Neural cell (in vitro differentiated cells): ENCODE measurements around the gene LSM3. TPM values are rescaled to one million over a fixed set of nuclear protein-coding genes. Genes with fewer than 3 reads are reported as not detected.

ENCODE experiments used
- H2AFZ ChIP-seq: fragments of 200-600, 300-800 bp; sonication (generic), shearing (Covaris generic); 2 replicates; pipeline ENCODE4 v1.6.0; 2014; ENCODE audit warnings: low read depth, mild to moderate bottlenecking, antibody characterized with exemption, low read length, moderate library complexity
- H3F3A ChIP-seq: fragments of 200-600 bp; shearing (Covaris generic); 2 replicates; pipeline ENCODE4 v1.6.1; 2016; ENCODE audit warnings: mild to moderate bottlenecking, moderate library complexity, mixed read lengths, antibody characterized with exemption, low read length; ENCODE audit not compliant: insufficient read depth, poor library complexity, severe bottlenecking
- H3K27ac ChIP-seq: fragments of 200-600, 300-800 bp; sonication (generic), shearing (Covaris generic); 2 replicates; pipeline ENCODE4 v1.5.1; 2014; ENCODE audit warnings: mild to moderate bottlenecking, low read length, moderate library complexity
- H3K27me3 ChIP-seq: fragments of 300-800, 200-600 bp; sonication (generic), shearing (Covaris generic); 2 replicates; pipeline ENCODE4 v1.6.0; 2014; ENCODE audit warnings: mild to moderate bottlenecking, low read depth, low read length, moderate library complexity; ENCODE audit not compliant: insufficient read depth
- H3K36me3 ChIP-seq: fragments of 300-800, 200-600 bp; sonication (generic), shearing (Covaris generic); 2 replicates; pipeline ENCODE4 v1.5.1; 2014; ENCODE audit warnings: mild to moderate bottlenecking, antibody characterized with exemption, low read length, moderate library complexity; ENCODE audit not compliant: insufficient read depth
- H3K4me2 ChIP-seq: fragments of 300-800, 200-600 bp; sonication (generic), shearing (Covaris generic); 2 replicates; pipeline ENCODE4 v1.6.0; 2014; ENCODE audit warnings: mild to moderate bottlenecking, low read length
- H3K4me3 ChIP-seq: fragments of 300-800, 200-600 bp; sonication (generic), shearing (Covaris generic); 2 replicates; pipeline ENCODE4 v1.5.1; 2014; ENCODE audit warnings: mild to moderate bottlenecking, low read length, moderate library complexity
- H3K79me2 ChIP-seq: fragments of 200-600 bp; shearing (Covaris generic); replicated peaks from 2 replicates; pipeline ENCODE4 v1.6.0; 2014; ENCODE audit warnings: mild to moderate bottlenecking, low read length, moderate library complexity; ENCODE audit not compliant: insufficient read depth
- H3K9ac ChIP-seq: fragments of 300-800, 200-600 bp; sonication (generic), shearing (Covaris generic); 2 replicates; pipeline ENCODE4 v1.6.1; 2016; ENCODE audit warnings: mild to moderate bottlenecking, low read length, mixed read lengths
- H3K9me2 ChIP-seq: fragments of 200-600 bp; shearing (Covaris generic); 2 replicates; pipeline ENCODE4 v1.6.1; 2016; ENCODE audit warnings: mild to moderate bottlenecking, low read length, mixed read lengths; ENCODE audit not compliant: insufficient read depth
- H3K9me3 ChIP-seq: fragments of 200-600, 300-800 bp; sonication (generic), shearing (Covaris generic); 2 replicates; pipeline ENCODE4 v1.6.1; 2016; ENCODE audit warnings: mild to moderate bottlenecking, mixed run types, low read length, moderate library complexity, mixed read lengths
- H4K20me1 ChIP-seq: fragments of 200-600 bp; shearing (Covaris generic); 2 replicates; pipeline ENCODE4 v1.6.1; 2016; ENCODE audit warnings: mild to moderate bottlenecking, mixed run types; ENCODE audit not compliant: insufficient read depth
- CTCF ChIP-seq: fragments of 450-650 bp; IDR thresholded peaks from 2 replicates; pipeline ENCODE4 v1.5.1; 2014; ENCODE audit warnings: antibody characterized with exemption, mild to moderate bottlenecking, moderate library complexity; ENCODE audit not compliant: poor library complexity, severe bottlenecking
- EP300 ChIP-seq: fragments of 450-650 bp; conservative IDR thresholded peaks from 2 replicates; pipeline ENCODE4 v1.6.1; 2014; ENCODE audit warnings: antibody characterized with exemption, mild to moderate bottlenecking, moderate library complexity; ENCODE audit not compliant: poor library complexity, severe bottlenecking
- EZH2 ChIP-seq: fragments of 200-600, 300-800 bp; shearing (Covaris generic), sonication (generic); IDR thresholded peaks from 2 replicates; pipeline ENCODE4 v1.6.1; 2014; ENCODE audit warnings: antibody characterized with exemption, low read length, borderline replicate concordance, mild to moderate bottlenecking; ENCODE audit not compliant: insufficient read depth, poor library complexity, severe bottlenecking
- MXI1 ChIP-seq: fragments of 450-650 bp; conservative IDR thresholded peaks from 2 replicates; pipeline ENCODE4 v1.6.1; 2014; ENCODE audit warnings: antibody characterized with exemption, mild to moderate bottlenecking; ENCODE audit not compliant: poor library complexity, severe bottlenecking
- POLR2AphosphoS5 ChIP-seq: IDR thresholded peaks from 2 replicates; pipeline ENCODE4 v1.6.1; 2012
- RAD21 ChIP-seq: fragments of 450-650 bp; conservative IDR thresholded peaks from 2 replicates; pipeline ENCODE4 v1.6.1; 2014; ENCODE audit warnings: antibody characterized with exemption, mild to moderate bottlenecking, moderate library complexity
- REST ChIP-seq: IDR thresholded peaks from 2 replicates; pipeline ENCODE4 v1.6.1; 2012; ENCODE audit warnings: borderline replicate concordance
- SMC3 ChIP-seq: fragments of 450-650 bp; conservative IDR thresholded peaks from 2 replicates; pipeline ENCODE4 v1.6.1; 2014; ENCODE audit warnings: antibody characterized with exemption, mild to moderate bottlenecking, moderate library complexity; ENCODE audit not compliant: poor library complexity
- TAF1 ChIP-seq: IDR thresholded peaks from 2 replicates; pipeline ENCODE4 v1.6.1; 2012; ENCODE audit warnings: low read depth
- polyA plus RNA-seq: library from polyadenylated mRNA; depleted of rRNA; stranded (reverse); fragments of >200 nt; gene quantifications from 2 replicates; pipeline ENCODE4 v1.2.3, GENCODE V29; 2014

Gene LSM3
- polyA plus RNA-seq, 1 donor from 2014 or later, result 29.6 TPM

- H3K9ac ChIP-seq, result no peak overlapping the region
- H3K27me3 ChIP-seq, result no peaks in the 10 kb centered on the region
- H3K36me3 ChIP-seq, result no peaks in the 10 kb centered on the region
- no peaks in the 10 kb centered on the region for H4K20me1 ChIP-seq
- no peaks in the 10 kb centered on the region for H3F3A ChIP-seq
- H3K9me3 ChIP-seq, result no peaks in the 10 kb centered on the region
- no peak overlapping the region for H3K4me2 ChIP-seq
- no peak overlapping the region for H3K4me3 ChIP-seq
- H3K79me2 ChIP-seq, result no peaks in the 10 kb centered on the region
- H3K27ac ChIP-seq, result no peak overlapping the region
- no peak overlapping the region for H2AFZ ChIP-seq
- TF ChIP-seq RAD21, result no peak
- TF ChIP-seq REST, result no peak
- no peak for TF ChIP-seq POLR2AphosphoS5
- TF ChIP-seq SMC3, result no peak
- TF ChIP-seq TAF1, result no peak
- no peak for TF ChIP-seq EZH2
- TF ChIP-seq CTCF, result no peak
- no peak for TF ChIP-seq MXI1
- no peak for TF ChIP-seq EP300
- H3K9me2 ChIP-seq, result no peaks in the 10 kb centered on the region
Observed at GRCh38 chr3:14212032-14212431, 33.4 kb downstream of the LSM3 start.

GRCh38 chr3:14213066-14213774 is 34.6 kb downstream of the LSM3 start:
- Histone ChIP-seq H4K20me1 (no peaks in the 10 kb centered on the region), H3K27ac (no peak overlapping the region), H3K4me2 (no peak overlapping the region), H3K79me2 (no peaks in the 10 kb centered on the region), H3K4me3 (no peak overlapping the region), H3K9ac (no peak overlapping the region), H3K36me3 (no peaks in the 10 kb centered on the region), H3K9me2 (no peaks in the 10 kb centered on the region), H3K9me3 (no peaks in the 10 kb centered on the region), H2AFZ (no peak overlapping the region), H3F3A (no peaks in the 10 kb centered on the region), H3K27me3 (no peaks in the 10 kb centered on the region)
- no peak for TF ChIP-seq RAD21
